ENCODE data around the gene TTC9B.
"Not testable (repeated sequence)": the region's sequence is repeated elsewhere in the genome, so short reads cannot be mapped to it uniquely, and the experiment has no call there.

TTC9B gene

DNA sequence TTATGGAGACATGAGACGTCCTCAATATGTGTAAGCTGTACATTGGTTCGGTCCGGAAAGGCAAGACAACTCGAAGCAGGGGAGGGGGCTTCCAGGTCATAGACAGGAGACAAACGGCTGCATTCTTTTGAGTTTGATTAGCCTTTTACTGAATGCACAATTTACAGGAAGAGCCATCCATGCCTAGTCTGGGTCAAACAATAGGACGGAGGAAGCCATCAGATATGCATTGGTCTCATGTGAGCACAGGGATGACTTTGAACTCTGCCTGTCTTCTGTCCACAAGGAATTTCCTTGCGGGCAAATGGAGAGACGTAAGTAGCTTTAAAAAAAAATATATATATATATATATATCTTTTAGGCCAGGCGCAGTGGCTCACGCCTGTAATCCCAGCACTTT is 10.2 kb upstream of the TTC9B start:
- Histone ChIP-seq H3K4me3 (no peak overlapping the region), H3K9me3 (ENCODE audit: low read depth, low read length) (no peaks in the 10 kb centered on the region), H3K36me3 (ENCODE audit: insufficient read depth, low read length) (no peaks in the 10 kb centered on the region), H3K27ac (no peak overlapping the region), H3K9ac (ENCODE audit: insufficient read length) (no peak overlapping the region)
- DNase-seq (ENCODE audit: low read depth, low spot score) = no peak
- TF ChIP-seq POLR2AphosphoS5 (IDR thresholded peaks at IDR 0.05; ENCODE audit: borderline replicate concordance, low read depth, low read length) (no peak), FOXP2 (optimal IDR thresholded peaks at IDR 0.05; ENCODE audit: control extremely low read depth, extremely low read length, insufficient read depth) (no peak), EZH2 (IDR thresholded peaks at IDR 0.05) (no peak)

- no peaks in the 10 kb centered on the region for H3K36me3 ChIP-seq (ENCODE audit: insufficient read depth, low read length)
- no peak for TF ChIP-seq POLR2AphosphoS5 (IDR thresholded peaks at IDR 0.05; ENCODE audit: borderline replicate concordance, low read depth, low read length)
- no peak for TF ChIP-seq FOXP2 (optimal IDR thresholded peaks at IDR 0.05; ENCODE audit: control extremely low read depth, extremely low read length, insufficient read depth)
- no peak for TF ChIP-seq EZH2 (IDR thresholded peaks at IDR 0.05)
- no peak for DNase-seq (ENCODE audit: low read depth, low spot score)
- no peak overlapping the region for H3K9ac ChIP-seq (ENCODE audit: insufficient read length)
- peak overlapping the region; percentile 20 for H3K4me3 ChIP-seq
- no peak overlapping the region for H3K27ac ChIP-seq
- H3K9me3 ChIP-seq (ENCODE audit: low read depth, low read length) = no peaks in the 10 kb centered on the region
Measured at GRCh38 chr19:40225440-40226305, 7.5 kb upstream of the TTC9B start.

- H3K9ac ChIP-seq (ENCODE audit: insufficient read length) = no peak overlapping the region
- H3K4me3 ChIP-seq = no peak overlapping the region
- no peak for DNase-seq (ENCODE audit: low read depth, low spot score)
Measured at GRCh38 chr19:40224342-40225150, 6.4 kb upstream of the TTC9B start.

GRCh38 chr19:40223135-40223822 is 5.1 kb upstream of the TTC9B start:
- DNase-seq (ENCODE audit: low read depth, low spot score) = no peak
- no peak overlapping the region for H3K27ac ChIP-seq
- H3K36me3 ChIP-seq (ENCODE audit: insufficient read depth, low read length) = no peaks in the 10 kb centered on the region
- H3K9ac ChIP-seq (ENCODE audit: insufficient read length) = no peak overlapping the region
- no peak for TF ChIP-seq POLR2AphosphoS5 (IDR thresholded peaks at IDR 0.05; ENCODE audit: borderline replicate concordance, low read depth, low read length)
- TF ChIP-seq FOXP2 (optimal IDR thresholded peaks at IDR 0.05; ENCODE audit: control extremely low read depth, extremely low read length, insufficient read depth) = no peak
- no peak for TF ChIP-seq EZH2 (IDR thresholded peaks at IDR 0.05)
- no peak overlapping the region for H3K4me3 ChIP-seq
- no peaks in the 10 kb centered on the region for H3K9me3 ChIP-seq (ENCODE audit: low read depth, low read length)

More at GRCh38 chr19:40224342-40225150, 6.4 kb upstream of the TTC9B start:
- Histone ChIP-seq H3K36me3 (ENCODE audit: insufficient read depth, low read length) (no peaks in the 10 kb centered on the region), H3K9me3 (ENCODE audit: low read depth, low read length) (no peaks in the 10 kb centered on the region), H3K27ac (no peak overlapping the region)
- TF ChIP-seq EZH2 (IDR thresholded peaks at IDR 0.05) (no peak), POLR2AphosphoS5 (IDR thresholded peaks at IDR 0.05; ENCODE audit: borderline replicate concordance, low read depth, low read length) (no peak), FOXP2 (optimal IDR thresholded peaks at IDR 0.05; ENCODE audit: control extremely low read depth, extremely low read length, insufficient read depth) (no peak)

DNA sequence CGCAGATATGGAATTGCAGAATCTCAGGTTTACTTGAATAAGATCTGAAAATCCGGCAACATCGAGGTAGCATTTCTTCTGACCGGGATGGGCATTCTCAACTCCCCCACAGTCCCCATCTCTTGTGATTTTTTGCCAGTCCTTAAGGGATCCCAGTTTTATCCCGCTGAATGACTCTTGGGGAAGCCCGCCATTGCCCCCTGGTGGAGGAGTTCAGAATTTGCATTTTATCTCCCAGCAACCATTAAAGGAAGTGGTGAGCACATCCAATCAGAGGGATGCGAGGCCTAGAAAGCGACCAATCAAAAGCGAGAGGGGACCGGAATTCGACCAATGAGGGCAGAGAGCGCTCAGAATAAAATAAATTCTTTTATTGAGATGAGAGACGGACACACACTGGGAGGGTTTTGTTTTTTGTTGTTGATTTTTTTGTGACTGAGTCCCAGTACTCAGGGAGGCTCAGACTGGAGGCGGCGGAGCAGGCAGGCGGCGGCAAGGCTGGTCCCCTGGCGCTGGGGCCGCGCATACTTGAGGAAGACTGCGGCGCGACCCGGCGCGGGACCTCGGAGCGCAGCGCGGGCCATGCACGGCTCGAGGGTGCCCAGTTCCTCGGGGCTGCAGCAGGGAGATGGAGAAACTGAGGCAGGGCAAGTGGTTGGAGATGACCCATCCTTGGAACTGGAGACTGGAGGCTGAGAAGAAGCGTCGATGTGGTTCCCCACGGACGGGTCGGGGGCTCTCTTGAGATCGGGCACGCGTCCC is 3.9 kb upstream of the TTC9B start:
- no peak overlapping the region for H3K4me3 ChIP-seq
- H3K9me3 ChIP-seq (ENCODE audit: low read depth, low read length) = no peaks in the 10 kb centered on the region
- H3K27ac ChIP-seq = no peak overlapping the region
- H3K9ac ChIP-seq (ENCODE audit: insufficient read length) = no peak overlapping the region
- peak; percentile 87 for DNase-seq (ENCODE audit: low read depth, low spot score)
- TF ChIP-seq EZH2 (IDR thresholded peaks at IDR 0.05) = no peak
- TF ChIP-seq FOXP2 (optimal IDR thresholded peaks at IDR 0.05; ENCODE audit: control extremely low read depth, extremely low read length, insufficient read depth) = no peak
- no peak for TF ChIP-seq POLR2AphosphoS5 (IDR thresholded peaks at IDR 0.05; ENCODE audit: borderline replicate concordance, low read depth, low read length)
- no peaks in the 10 kb centered on the region for H3K36me3 ChIP-seq (ENCODE audit: insufficient read depth, low read length)

DNA sequence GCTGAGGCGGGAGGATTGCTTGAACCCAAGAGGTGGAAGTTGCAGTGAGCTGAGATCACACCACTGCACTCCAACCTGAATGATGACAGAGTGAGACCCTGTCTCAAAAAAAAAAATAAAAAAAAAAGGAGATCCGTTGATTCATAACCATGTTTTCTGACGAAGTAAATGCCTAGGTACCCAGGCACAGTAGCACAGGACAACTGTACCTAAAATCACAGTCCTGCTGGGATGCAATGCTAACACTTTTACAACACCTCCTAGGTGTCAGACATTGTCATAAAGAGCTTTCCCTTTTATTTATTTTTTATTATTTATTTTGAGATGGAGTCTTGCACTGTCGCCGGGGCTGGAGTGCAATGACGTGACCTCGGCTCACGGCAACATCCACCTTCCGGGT is 2.5 kb upstream of the TTC9B start:
- Histone ChIP-seq H3K9me3 (ENCODE audit: low read depth, low read length) (no peaks in the 10 kb centered on the region), H3K4me3 (no peak overlapping the region), H3K9ac (ENCODE audit: insufficient read length) (no peak overlapping the region), H3K27ac (no peak overlapping the region), H3K36me3 (ENCODE audit: insufficient read depth, low read length) (no peaks in the 10 kb centered on the region)
- no peak for DNase-seq (ENCODE audit: low read depth, low spot score)
- TF ChIP-seq EZH2 (IDR thresholded peaks at IDR 0.05) (no peak), FOXP2 (optimal IDR thresholded peaks at IDR 0.05; ENCODE audit: control extremely low read depth, extremely low read length, insufficient read depth) (no peak), POLR2AphosphoS5 (IDR thresholded peaks at IDR 0.05; ENCODE audit: borderline replicate concordance, low read depth, low read length) (no peak)

- H3K27ac ChIP-seq = no peak overlapping the region
- no peak for DNase-seq (ENCODE audit: low read depth, low spot score)
- no peak for TF ChIP-seq EZH2 (IDR thresholded peaks at IDR 0.05)
- TF ChIP-seq POLR2AphosphoS5 (IDR thresholded peaks at IDR 0.05; ENCODE audit: borderline replicate concordance, low read depth, low read length) = no peak
- TF ChIP-seq FOXP2 (optimal IDR thresholded peaks at IDR 0.05; ENCODE audit: control extremely low read depth, extremely low read length, insufficient read depth) = no peak
- H3K4me3 ChIP-seq = no peak overlapping the region
- H3K9ac ChIP-seq (ENCODE audit: insufficient read length) = no peak overlapping the region
- H3K36me3 ChIP-seq (ENCODE audit: insufficient read depth, low read length) = no peaks in the 10 kb centered on the region
- no peaks in the 10 kb centered on the region for H3K9me3 ChIP-seq (ENCODE audit: low read depth, low read length)
Measured at GRCh38 chr19:40219721-40220276, 1.6 kb upstream of the TTC9B start.

GRCh38 chr19:40219029-40219428 is 845 bp upstream of the TTC9B start:
- not testable (repeated sequence) for H3K27ac ChIP-seq; H3K4me3 ChIP-seq; H3K36me3 ChIP-seq (ENCODE audit: insufficient read depth, low read length); H3K9ac ChIP-seq (ENCODE audit: insufficient read length); DNase-seq (ENCODE audit: low read depth, low spot score); H3K9me3 ChIP-seq (ENCODE audit: low read depth, low read length)

Data from SK-N-MC (cell line).